GM18517 (cell line): ENCODE data around the gene GBF1.

Experiments used
- ATAC-seq: cut with Tn5 transposase; IDR thresholded peaks from one replicate; pipeline ENCODE4 v1.9.1; 2021; ENCODE audit warnings: mild to moderate bottlenecking, moderate library complexity; ENCODE audit not compliant: unreplicated experiment

The GBF1 gene

DNA sequence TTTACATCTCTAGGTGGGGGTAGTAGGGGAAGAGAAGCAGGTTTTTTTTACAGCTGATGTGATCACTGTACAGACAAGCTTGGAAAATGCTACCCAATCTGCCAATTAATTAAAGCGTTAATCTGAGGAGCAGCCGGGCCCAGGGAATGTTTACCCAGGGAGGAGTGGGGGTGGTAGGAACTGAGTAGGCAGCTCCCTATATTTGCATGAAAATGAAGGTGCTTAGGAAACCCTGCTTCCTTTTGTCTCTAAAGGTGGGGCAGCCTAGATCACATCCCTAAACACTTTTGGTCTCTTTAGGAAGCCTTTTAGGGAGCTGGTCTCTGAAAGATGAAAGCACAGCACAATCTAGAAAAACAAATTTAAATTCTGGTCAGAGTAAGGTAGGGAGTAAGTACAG lies 97.1 kb downstream of the GBF1 start:
- no peak for ATAC-seq

DNA sequence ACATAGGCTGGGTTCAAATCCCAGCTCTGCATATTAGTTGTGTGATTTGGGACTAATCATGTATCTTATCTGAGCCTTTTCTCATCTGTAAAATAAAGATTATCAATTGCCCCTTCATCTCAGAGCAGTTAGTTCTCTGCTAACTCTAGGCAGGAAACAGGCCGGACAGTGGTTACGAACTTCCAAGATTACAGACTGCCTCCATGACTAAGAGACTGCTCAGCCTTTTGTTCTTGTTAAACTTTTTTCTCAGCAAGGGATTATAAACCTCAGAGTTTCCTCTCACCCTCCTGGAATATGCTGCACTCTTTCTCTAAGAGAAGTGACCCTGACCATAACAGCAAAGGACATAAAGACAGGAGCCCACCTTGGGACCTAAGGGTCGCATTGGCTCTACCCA lies 97.6 kb downstream of the GBF1 start:
- no peak for ATAC-seq

DNA sequence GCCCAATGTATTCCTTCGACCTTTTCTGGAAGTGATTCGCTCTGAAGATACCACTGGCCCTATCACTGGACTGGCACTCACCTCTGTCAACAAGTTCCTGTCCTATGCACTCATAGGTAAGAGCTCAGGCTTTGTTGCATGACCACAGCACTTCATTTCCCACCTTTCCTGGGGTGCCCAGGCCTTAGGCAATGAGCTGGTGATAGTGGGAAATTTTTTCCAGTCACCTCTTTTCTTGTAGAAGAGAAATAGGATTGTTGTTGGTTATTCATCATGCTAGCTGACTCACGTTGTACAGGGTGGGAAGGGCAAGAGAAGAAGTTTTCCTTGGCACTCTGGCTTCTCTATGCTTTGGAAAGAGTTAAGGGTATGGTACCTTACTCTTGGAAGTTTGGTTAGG lies 98.7 kb downstream of the GBF1 start:
- no peak for ATAC-seq

DNA sequence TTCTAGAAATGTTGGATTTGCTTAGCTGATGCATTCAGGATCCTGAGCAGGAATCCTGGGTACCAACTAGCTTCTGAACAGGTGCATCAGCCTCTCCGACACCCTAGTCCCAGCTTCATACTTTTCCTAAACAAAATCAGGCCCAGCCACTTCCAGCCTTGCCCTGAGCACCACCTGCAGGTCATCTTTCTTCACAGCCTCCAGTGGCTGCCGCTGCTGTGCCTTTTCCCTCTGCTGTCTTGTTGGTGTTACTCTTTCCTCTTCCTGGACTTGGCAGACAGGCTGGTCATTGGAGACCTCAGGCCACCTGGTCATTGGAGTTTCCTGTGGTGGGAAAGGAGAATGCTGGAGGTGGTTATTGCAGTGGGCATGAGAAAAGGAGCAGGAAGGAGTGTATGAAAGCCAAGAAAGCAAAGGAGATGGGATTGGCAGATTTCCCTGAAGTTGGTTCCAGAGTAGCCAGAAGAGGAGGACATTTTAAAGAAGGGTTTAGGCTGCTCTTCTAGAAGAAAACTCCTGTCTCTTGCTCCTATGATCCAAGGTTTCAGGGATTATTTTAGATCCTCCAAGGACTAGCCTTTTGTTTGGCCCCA lies 102.0 kb downstream of the GBF1 start:
- ATAC-seq = no peak

DNA sequence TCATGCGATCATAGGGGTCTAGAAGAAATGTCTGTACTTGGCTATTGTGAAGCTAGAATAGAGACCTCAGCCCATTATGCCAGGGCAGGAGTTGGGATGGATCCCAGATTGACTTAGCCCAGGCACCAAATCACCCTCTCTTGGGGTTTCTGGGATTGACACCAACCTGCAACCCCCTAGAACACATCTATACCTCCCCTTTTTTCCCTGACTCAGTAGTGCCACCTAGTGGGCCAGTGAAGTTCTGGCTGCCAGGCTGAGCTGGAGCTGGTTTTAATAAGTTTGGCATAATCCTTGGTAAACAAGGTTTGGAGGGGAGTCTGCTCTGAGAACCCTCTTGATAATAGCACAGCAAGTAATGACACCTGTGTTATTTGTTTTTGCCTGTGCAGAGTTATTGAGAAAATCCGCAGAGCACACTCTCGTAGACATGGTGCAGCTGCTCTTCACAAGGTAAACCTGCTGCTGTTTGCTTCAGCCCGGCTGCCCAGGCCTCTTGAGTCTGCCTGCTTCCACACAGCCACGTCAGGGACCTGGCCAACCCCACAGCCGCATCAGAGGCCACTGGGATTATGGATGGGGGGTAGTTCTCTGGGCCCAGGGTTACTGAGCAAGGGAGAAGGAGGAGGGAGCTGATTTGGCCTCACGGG lies 106.9 kb downstream of the GBF1 start:
- ATAC-seq = no peak

DNA sequence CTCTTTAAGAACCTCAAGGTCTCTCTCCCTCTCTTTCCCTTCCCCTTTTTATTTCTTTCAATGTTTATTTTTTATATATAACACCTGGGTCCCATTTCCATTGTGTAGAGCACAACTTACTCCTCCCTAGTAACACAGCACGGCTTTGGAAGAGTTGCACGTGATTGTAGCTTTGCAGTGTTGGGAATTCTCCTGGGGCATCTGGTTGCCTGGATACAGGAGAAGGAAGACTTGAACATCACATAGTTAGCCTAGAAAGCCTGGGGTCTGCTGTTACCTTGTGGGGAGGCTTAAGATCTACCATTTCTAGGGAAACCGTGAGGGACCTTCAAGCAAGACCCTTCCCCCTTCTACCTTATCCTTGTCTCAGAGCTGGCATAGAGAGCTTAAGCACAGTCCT lies 109.1 kb downstream of the GBF1 start:
- no peak for ATAC-seq

DNA sequence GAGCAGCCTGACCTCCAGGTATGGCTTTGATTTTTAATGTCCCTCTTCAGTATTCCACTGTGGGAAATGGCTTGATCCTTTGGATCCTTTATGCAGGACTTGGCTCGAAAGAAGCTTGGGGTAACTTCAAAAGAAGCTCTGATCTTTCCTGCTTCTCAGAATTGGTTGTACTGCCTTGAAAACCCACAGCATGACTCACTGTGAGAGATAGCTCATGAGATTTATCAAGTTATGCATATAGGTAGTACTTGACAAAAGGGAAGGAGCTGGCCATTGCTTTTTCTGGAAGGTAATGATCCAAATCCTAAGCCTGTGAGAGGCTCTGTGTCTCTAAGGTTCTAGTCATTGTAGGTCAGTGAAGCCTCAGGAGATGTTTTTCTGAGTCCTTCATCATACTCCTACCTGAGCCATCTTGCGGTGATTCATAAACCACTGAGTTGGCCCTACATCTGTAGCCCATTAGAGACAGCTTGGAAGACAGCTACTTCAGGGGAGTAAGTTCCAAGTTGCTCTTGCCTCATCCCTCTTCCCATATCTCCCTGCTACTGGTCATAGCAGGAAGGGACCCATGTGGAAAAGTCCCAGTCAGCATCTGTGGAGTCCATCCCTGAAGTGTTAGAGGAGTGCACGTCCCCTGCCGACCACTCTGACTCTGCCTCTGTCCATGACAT lies 113.5 kb downstream of the GBF1 start:
- no peak for ATAC-seq

DNA sequence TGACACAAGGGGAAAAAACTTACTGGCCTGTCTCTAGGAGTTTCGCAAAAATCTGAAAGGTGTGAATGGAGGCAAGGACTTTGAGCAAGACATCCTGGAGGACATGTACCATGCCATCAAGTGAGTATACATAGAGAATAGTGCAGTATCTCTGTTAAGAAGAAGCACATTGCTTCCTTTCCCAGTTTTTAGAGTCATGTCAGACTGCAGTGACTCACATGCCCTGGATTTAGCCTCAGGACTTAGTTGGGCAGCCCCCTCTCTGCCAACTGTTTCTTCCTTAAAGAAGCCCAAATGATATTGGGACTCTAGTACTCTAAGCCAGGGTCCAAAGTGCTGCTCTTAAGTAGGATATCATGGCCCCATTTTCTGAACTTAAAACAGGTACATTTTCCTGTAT lies 122.1 kb downstream of the GBF1 start:
- no peak for ATAC-seq

DNA sequence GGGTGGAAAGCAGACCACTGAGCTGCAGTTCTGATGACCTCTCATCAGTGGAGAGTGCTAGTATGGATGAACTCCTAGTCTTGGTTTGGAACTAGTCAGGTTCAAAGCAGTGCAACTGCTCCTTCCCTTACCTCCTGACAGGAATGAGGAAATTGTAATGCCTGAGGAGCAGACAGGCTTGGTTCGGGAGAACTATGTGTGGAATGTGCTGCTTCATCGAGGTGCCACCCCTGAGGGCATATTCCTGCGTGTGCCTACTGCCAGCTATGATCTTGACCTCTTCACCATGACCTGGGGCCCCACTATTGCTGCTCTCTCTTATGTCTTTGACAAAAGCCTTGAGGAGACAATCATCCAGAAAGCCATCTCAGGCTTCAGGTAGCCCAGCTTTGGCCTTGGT lies 122.7 kb downstream of the GBF1 start:
- ATAC-seq = no peak

DNA sequence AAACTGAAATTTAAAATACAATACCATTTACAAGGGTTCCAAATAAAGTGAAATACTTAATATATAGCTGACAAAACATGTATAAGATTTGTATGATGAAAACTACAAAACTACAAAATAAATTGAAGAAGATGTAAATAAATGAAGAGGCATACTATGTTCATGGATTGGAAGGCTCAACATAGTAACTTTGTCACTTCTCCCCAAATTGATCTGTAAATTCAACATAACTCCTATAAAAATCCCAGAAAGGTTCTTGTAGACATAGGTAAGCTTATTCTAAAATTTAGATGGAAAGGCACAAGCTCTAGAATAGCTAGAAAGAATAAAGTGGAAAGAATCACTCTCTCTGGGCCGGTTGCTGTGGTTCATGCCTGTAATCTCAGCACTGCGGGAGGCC lies 126.0 kb downstream of the GBF1 start:
- no peak for ATAC-seq

DNA sequence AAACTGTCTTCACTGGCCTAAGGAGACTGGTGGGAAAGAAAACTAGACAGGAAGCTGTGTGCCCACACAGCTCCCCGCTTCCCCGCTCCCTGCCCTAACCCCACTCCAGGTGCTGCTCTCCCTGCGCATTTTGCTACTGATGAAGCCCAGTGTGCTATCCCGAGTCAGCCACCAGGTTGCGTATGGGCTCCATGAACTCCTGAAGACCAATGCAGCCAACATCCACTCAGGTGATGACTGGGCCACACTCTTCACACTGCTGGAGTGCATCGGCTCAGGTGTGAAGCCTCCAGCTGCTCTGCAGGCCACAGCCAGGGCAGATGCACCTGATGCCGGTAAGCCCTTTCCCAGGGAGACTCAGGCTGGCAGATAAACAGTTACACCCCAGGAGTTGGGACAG lies 129.9 kb downstream of the GBF1 start:
- no peak for ATAC-seq

DNA sequence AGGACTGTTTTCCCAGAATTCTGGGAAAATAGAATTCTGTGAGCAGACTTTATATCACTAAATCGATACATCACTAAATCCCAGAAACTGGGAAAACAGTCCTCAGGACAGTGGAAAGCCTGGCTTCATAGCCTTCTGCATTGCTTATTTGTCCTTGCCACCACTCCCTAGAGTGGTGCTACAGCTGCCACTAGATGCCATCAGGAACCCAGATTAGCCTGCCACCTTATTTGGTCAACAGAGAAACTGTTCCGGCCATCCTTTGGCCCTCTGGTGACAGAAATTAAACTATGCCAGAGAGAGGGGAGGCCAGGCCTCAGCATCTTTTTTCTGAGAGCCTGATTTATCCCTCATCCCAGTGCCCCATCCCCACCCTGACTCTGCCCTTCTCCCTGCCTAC lies 130.5 kb downstream of the GBF1 start:
- ATAC-seq = no peak

DNA sequence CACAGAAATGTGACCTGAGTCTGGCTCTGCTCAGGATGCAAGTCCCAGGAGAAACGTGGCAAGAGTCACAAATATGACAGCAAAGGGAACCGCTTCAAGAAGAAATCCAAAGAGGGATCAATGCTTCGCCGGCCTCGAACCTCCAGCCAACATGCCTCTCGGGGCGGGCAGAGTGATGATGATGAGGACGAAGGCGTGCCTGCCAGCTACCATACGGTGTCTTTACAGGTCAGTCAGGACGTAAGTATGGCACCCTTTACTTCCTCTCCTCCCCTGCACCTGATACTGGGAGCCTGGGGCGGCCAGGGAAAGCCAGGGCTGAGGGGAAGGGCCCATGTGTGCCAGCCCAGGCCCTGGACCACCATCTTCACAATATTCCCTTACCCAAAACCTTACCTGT lies 131.6 kb downstream of the GBF1 start:
- no peak for ATAC-seq

DNA sequence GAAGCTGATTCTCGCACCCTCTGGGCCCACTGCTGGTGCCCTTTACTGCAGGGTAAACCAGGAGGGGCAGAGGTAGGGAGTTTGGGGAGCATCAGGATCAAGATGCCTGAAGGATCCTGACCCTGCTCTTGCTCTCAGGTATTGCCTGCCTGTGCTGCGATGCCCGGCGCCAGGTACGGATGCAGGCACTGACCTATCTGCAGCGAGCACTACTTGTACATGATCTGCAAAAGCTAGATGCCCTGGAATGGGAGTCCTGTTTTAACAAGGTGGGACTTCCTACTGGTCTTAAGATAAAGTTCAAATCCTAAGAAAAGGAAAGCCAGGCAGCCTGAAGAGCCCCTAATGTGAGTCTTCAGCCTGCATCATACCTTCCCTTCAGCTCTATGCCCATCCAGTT lies 134.1 kb downstream of the GBF1 start:
- no peak for ATAC-seq

DNA sequence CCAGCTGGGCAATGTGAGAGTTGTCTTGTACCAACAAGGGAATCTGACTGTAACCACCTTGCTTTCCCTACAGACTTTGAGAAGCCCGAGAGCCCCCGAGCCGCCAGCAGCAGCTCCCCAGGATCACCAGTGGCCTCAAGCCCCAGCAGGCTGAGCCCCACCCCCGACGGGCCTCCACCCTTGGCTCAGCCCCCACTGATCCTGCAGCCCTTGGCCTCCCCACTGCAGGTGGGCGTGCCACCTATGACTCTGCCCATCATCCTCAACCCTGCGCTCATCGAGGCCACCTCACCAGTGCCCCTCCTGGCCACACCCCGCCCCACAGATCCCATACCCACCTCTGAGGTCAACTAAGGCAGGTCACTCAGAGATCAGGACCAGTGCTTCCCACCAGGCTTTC lies 136.7 kb downstream of the GBF1 start:
- ATAC-seq = no peak

DNA sequence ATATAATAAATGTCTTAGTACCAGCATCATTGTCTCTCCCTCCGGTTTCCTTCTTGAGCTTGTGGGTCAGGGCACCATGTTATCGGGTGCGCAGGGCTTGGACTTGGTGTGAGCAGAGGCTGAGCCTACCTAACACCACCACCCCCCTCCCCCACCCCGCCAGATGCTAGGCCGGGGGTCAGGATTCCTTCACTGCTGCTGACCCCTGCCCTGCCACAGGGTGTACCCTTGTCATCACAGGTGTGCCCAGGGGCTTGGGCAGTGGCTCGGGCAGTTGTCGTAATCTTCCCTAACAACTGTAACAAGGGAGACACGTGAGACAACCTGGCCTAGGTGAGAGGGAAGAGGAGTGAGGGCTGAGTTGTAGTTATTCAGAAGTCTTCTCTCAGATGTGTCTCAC lies 137.5 kb downstream of the GBF1 start:
- no peak for ATAC-seq

DNA sequence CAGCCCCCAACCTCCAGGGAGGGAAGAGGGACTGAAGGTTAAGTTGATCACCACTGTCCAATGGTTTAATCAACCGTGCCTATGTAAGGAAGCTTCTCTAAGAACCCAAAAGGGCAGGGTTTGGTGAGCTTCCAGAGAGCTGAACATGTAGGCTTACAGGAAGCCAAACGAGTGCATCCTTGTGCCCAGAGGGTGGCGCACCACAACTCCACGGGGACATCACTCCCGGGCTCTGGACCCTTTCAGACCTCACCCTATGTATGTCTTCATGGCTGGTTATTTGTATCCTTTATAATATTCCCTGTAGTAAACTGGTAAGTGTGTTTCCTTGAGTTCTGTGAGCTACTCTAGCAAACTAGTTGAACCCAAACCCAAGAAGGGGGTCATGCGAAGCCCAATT lies 138.7 kb downstream of the GBF1 start:
- no peak for ATAC-seq

DNA sequence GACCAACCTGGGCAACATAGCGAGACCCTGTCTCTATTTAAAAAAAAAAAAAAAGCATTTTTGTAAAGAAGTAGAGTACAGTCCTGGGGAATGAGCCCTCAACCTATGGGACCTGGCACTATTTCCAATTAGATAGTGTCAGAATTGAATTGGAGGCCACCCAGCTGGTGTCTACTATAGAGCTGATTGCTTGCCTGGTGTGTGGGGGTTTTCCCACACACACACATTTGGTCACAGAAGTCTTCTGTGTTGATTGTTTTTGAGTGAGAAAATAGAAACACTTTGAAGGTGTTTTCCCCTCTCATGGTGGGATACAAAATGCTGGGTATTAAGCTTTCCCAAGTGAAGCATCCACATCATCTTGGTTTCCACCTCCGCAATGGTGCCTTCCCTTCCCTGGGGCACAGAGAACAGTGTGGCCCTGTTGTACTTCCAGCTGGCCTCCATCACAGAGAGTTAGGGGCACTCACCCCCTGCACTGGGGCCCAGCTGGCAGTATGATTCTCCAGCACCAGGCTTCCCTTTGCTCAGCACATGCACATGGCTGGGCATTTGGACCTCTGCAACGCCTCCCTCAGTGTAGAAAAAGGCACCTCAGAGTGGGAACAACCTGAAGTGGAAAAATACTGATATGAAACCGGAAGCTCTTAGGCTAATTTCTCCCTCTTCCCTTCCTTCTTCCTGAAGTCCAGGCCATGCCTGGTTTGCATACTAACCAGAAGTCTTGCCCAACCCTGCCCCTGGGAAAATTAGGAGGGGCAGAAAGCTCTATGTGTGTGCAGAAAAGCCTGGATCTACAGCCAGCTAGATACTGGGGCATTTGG lies 139.5 kb downstream of the GBF1 start:
- ATAC-seq = no peak

DNA sequence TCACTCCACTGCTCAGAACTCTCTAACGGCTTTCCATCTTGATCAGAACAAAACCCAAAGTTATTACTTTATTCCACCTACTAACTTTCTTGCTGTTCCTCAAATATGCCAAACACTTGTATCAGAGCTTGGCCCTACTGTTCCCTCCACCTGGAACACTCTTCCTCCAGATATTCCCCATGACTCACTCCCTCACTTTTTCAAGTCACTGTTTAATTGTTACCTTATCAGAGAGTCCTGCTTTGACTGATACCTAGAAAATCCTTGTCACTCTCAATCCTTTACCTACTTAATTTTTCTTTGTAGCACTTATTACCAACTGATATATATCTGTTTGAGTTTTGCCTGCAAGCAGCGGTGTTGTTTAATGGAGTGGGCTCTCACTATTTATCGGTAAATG lies 144.6 kb downstream of the GBF1 start:
- no peak for ATAC-seq

DNA sequence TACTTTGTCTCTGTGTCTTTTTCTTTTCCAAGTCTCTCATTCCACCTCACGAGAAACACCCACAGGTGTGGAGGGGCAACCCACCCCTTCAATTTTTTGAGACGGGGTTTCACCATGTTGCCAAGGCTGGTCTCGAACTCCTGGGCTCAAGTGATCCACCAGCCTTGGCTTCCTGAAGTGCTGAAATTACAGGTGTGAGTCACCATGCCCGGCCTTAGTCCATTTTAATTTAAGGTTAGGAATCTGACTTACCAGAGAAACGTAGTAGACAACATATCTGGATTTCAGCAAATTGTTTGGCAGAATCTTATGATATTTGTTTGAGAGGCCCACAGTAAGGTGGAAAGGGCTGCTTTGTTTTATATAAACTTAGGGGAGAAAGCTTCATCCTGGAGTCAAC lies 147.0 kb downstream of the GBF1 start:
- no peak for ATAC-seq

DNA sequence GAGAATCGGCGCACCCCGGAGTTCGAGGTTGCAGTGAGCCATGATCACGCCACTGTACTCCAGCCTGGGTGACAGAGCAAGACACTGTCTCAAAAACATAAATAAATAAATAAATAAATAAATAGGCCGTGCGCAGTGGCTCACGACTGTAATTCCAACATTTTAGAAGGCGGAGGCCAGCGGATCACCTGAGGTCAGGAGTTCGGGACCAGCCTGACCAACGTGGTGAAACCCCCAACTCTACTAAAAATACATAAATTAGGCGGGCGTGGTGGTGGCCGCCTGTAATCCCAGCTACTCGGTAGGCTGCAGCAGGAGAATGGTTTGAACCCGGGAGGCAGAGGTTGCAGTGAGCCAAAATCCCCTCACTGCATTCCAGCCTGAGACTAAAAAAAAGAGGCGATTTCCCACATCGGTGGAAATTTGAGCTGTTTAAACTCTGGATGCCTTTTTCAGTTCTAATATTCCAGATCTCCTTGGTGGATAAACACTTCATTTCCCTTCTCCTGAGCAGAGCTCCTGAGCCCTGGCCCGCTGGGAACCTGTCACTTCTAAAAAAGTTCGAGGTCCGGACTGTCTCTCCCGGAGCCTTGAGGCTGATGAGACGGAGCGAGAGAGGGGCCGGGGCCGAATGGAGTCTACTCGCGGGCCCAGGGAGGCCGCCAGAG lies 148.2 kb downstream of the GBF1 start:
- ATAC-seq = no peak
